ENCODE data around the gene TRMT2B.
"Not testable (repeated sequence)": the region's sequence is repeated elsewhere in the genome, so short reads cannot be mapped to it uniquely, and the experiment has no call there.

The TRMT2B gene

GRCh38 chrX:101079736-101080270 is 27.9 kb upstream of the TRMT2B start:
- Histone ChIP-seq H3K4me3 (ENCODE audit: insufficient read length, low read depth) (peak overlapping the region; percentile 60), H3K27me3 (ENCODE audit: insufficient read depth, insufficient read length) (peaks cover 14% of the 10 kb centered on the region), H3K36me3 (ENCODE audit: insufficient read depth, insufficient read length, low read length) (no peaks in the 10 kb centered on the region), H3K9me3 (ENCODE audit: insufficient read depth, low read length) (no peaks in the 10 kb centered on the region), H3K9ac (ENCODE audit: insufficient read length, low read depth) (no peak overlapping the region), H3K4me1 (ENCODE audit: insufficient read depth, insufficient read length) (peaks cover 2% of the 10 kb centered on the region)
- no peak for DNase-seq (ENCODE audit: low read depth, low spot score)
- TF ChIP-seq SUZ12 (IDR thresholded peaks at IDR 0.05; ENCODE audit: extremely low read depth, insufficient read depth, insufficient read length), result no peak

- Histone ChIP-seq H3K4me3 (ENCODE audit: insufficient read length, low read depth) (peak within 1 kb of the TSS; percentile 60), H3K4me1 (ENCODE audit: insufficient read depth, insufficient read length) (peaks cover 2% of the 10 kb centered on the region), H3K27me3 (ENCODE audit: insufficient read depth, insufficient read length) (peaks cover 14% of the 10 kb centered on the region), H3K9me3 (ENCODE audit: insufficient read depth, low read length) (no peaks in the 10 kb centered on the region), H3K36me3 (ENCODE audit: insufficient read depth, insufficient read length, low read length) (no peaks in the 10 kb centered on the region), H3K9ac (ENCODE audit: insufficient read length, low read depth) (peak within 1 kb of the TSS; percentile 63)
- no peak for TF ChIP-seq YY1 (IDR thresholded peaks at IDR 0.05; ENCODE audit: insufficient read depth, insufficient read length)
- peak; percentile 33 for DNase-seq (ENCODE audit: low read depth, low spot score)
Observed at GRCh38 chrX:101078716-101079598, 27.0 kb upstream of the TRMT2B start, which contains the start of gene TMEM35A. Gene TMEM35A, plus strand, starts transcription at chrX:101078879. Its CDS starts 124 bp downstream, at chrX:101079003.

GRCh38 chrX:101071582-101071981 is 19.7 kb upstream of the TRMT2B start:
- Histone ChIP-seq H3K4me1 (ENCODE audit: insufficient read depth, insufficient read length) (no peaks in the 10 kb centered on the region), H3K36me3 (ENCODE audit: insufficient read depth, insufficient read length, low read length) (no peaks in the 10 kb centered on the region), H3K9me3 (ENCODE audit: insufficient read depth, low read length) (no peaks in the 10 kb centered on the region), H3K9ac (ENCODE audit: insufficient read length, low read depth) (no peak overlapping the region), H3K27me3 (ENCODE audit: insufficient read depth, insufficient read length) (no peaks in the 10 kb centered on the region), H3K4me3 (ENCODE audit: insufficient read length, low read depth) (no peak overlapping the region)
- DNase-seq (ENCODE audit: low read depth, low spot score), result no peak
- TF ChIP-seq SUZ12 (IDR thresholded peaks at IDR 0.05; ENCODE audit: extremely low read depth, insufficient read depth, insufficient read length), result no peak
- no peak for TF ChIP-seq YY1 (IDR thresholded peaks at IDR 0.05; ENCODE audit: insufficient read depth, insufficient read length)
- no peak for TF ChIP-seq ZNF274 (IDR thresholded peaks at IDR 0.05; ENCODE audit: low read depth, low read length)

GRCh38 chrX:101062176-101062575 is 10.3 kb upstream of the TRMT2B start:
- H3K36me3 ChIP-seq (ENCODE audit: insufficient read depth, insufficient read length, low read length), result no peaks in the 10 kb centered on the region
- H3K4me3 ChIP-seq (ENCODE audit: insufficient read length, low read depth), result no peak overlapping the region
- no peak for DNase-seq (ENCODE audit: low read depth, low spot score)

GRCh38 chrX:101057093-101057714 is 5.3 kb upstream of the TRMT2B start:
- Histone ChIP-seq H3K4me1 (ENCODE audit: insufficient read depth, insufficient read length) (no peaks in the 10 kb centered on the region), H3K4me3 (ENCODE audit: insufficient read length, low read depth) (no peak overlapping the region), H3K27me3 (ENCODE audit: insufficient read depth, insufficient read length) (no peaks in the 10 kb centered on the region), H3K36me3 (ENCODE audit: insufficient read depth, insufficient read length, low read length) (no peaks in the 10 kb centered on the region), H3K9me3 (ENCODE audit: insufficient read depth, low read length) (0 out of 2 replicates have a peak, but pooled peaks cover 6% of the 10 kb centered on the region), H3K9ac (ENCODE audit: insufficient read length, low read depth) (no peak overlapping the region)
- DNase-seq (ENCODE audit: low read depth, low spot score), result no peak
- TF ChIP-seq YY1 (IDR thresholded peaks at IDR 0.05; ENCODE audit: insufficient read depth, insufficient read length) (no peak), SUZ12 (IDR thresholded peaks at IDR 0.05; ENCODE audit: extremely low read depth, insufficient read depth, insufficient read length) (no peak), ZNF274 (IDR thresholded peaks at IDR 0.05; ENCODE audit: low read depth, low read length) (no peak)

More at GRCh38 chrX:101062176-101062575, 10.3 kb upstream of the TRMT2B start:
- no peak for TF ChIP-seq YY1 (IDR thresholded peaks at IDR 0.05; ENCODE audit: insufficient read depth, insufficient read length)
- no peak for TF ChIP-seq ZNF274 (IDR thresholded peaks at IDR 0.05; ENCODE audit: low read depth, low read length)
- H3K9me3 ChIP-seq (ENCODE audit: insufficient read depth, low read length), result 0 out of 2 replicates have a peak, but pooled peaks cover under 1% of the 10 kb centered on the region
- H3K4me1 ChIP-seq (ENCODE audit: insufficient read depth, insufficient read length), result no peaks in the 10 kb centered on the region
- H3K27me3 ChIP-seq (ENCODE audit: insufficient read depth, insufficient read length), result no peaks in the 10 kb centered on the region
- H3K9ac ChIP-seq (ENCODE audit: insufficient read length, low read depth), result no peak overlapping the region

GRCh38 chrX:101056551-101056950 is 4.6 kb upstream of the TRMT2B start:
- H3K27me3 ChIP-seq (ENCODE audit: insufficient read depth, insufficient read length); H3K36me3 ChIP-seq (ENCODE audit: insufficient read depth, insufficient read length, low read length); H3K9me3 ChIP-seq (ENCODE audit: insufficient read depth, low read length); H3K4me3 ChIP-seq (ENCODE audit: insufficient read length, low read depth); H3K4me1 ChIP-seq (ENCODE audit: insufficient read depth, insufficient read length); H3K9ac ChIP-seq (ENCODE audit: insufficient read length, low read depth); DNase-seq (ENCODE audit: low read depth, low spot score): not testable (repeated sequence)

GRCh38 chrX:101051153-101051548 is 760 bp downstream of the TRMT2B start:
- Histone ChIP-seq H3K9me3 (ENCODE audit: insufficient read depth, low read length) (no peaks in the 10 kb centered on the region), H3K4me3 (ENCODE audit: insufficient read length, low read depth) (peak overlapping the region; percentile 67), H3K9ac (ENCODE audit: insufficient read length, low read depth) (peak overlapping the region; percentile 71), H3K4me1 (ENCODE audit: insufficient read depth, insufficient read length) (no peaks in the 10 kb centered on the region), H3K27me3 (ENCODE audit: insufficient read depth, insufficient read length) (no peaks in the 10 kb centered on the region), H3K36me3 (ENCODE audit: insufficient read depth, insufficient read length, low read length) (peaks cover 5% of the 10 kb centered on the region)
- TF ChIP-seq YY1 (IDR thresholded peaks at IDR 0.05; ENCODE audit: insufficient read depth, insufficient read length), result no peak
- no peak for DNase-seq (ENCODE audit: low read depth, low spot score)

Data from NT2/D1 (cell line).